HEK293 (cell line): ENCODE results near the gene LYST.
A peak's percentile ranks its signal among the peaks of the same experiment; 100 is the strongest.

Experiments used
- GLIS1 ChIP-seq: fragments of 450-650 bp; formaldehyde crosslinking; IDR thresholded peaks from 2 replicates; pipeline ENCODE4 v1.5.1; 2016; ENCODE audit warnings: missing biosample characterization, missing genetic modification characterization
- HOXD13 ChIP-seq: sonication (generic); formaldehyde crosslinking; IDR thresholded peaks from 2 replicates; pipeline ENCODE4 v1.8.0; 2022; ENCODE audit warnings: missing genetic modification reagents, borderline replicate concordance
- OSR2 ChIP-seq: fragments of 450-650 bp; formaldehyde crosslinking; IDR thresholded peaks from 2 replicates; pipeline ENCODE4 v1.5.1; 2016; ENCODE audit warnings: missing biosample characterization, missing genetic modification characterization
- PBX3 ChIP-seq: sonication (generic); formaldehyde crosslinking; IDR thresholded peaks from 2 replicates; pipeline ENCODE4 v1.8.1; 2022; ENCODE audit warnings: mild to moderate bottlenecking, moderate library complexity, missing genetic modification reagents
- REST ChIP-seq: fragments of 450-650 bp; formaldehyde crosslinking; IDR thresholded peaks from 2 replicates; pipeline ENCODE4 v1.5.1; 2016; ENCODE audit warnings: missing biosample characterization, missing genetic modification characterization
- SCRT2 ChIP-seq: fragments of 450-650 bp; formaldehyde crosslinking; IDR thresholded peaks from 2 replicates; pipeline ENCODE4 v1.5.1; 2016; ENCODE audit warnings: missing biosample characterization, missing genetic modification characterization
- SETDB1 ChIP-seq: IDR thresholded peaks from one replicate; pipeline ENCODE4 v1.6.1; 2017; ENCODE audit warnings: mild to moderate bottlenecking, low read length, moderate library complexity, mixed read lengths; ENCODE audit not compliant: insufficient read length
- SP7 ChIP-seq: fragments of 450-650 bp; formaldehyde crosslinking; IDR thresholded peaks from 2 replicates; pipeline ENCODE4 v1.5.1; 2016; ENCODE audit warnings: missing biosample characterization, missing genetic modification characterization
- TRIM28 ChIP-seq: IDR thresholded peaks from 2 replicates; pipeline ENCODE4 v1.6.1; 2011; ENCODE audit warnings: low read length, control low read depth, borderline replicate concordance
- YY1 ChIP-seq: fragments of 450-650 bp; formaldehyde crosslinking; IDR thresholded peaks from 2 replicates; pipeline ENCODE4 v1.5.1; 2018; ENCODE audit warnings: missing biosample characterization, missing genetic modification characterization
- YY2 ChIP-seq: fragments of 450-650 bp; formaldehyde crosslinking; IDR thresholded peaks from 2 replicates; pipeline ENCODE4 v1.5.1; 2016; ENCODE audit warnings: missing biosample characterization, missing genetic modification characterization
- ZFP37 ChIP-seq: fragments of 450-650 bp; formaldehyde crosslinking; IDR thresholded peaks from 2 replicates; pipeline ENCODE4 v1.5.1; 2016; ENCODE audit warnings: missing biosample characterization, missing genetic modification characterization
- ZNF132 ChIP-seq: fragments of 450-650 bp; formaldehyde crosslinking; IDR thresholded peaks from 2 replicates; pipeline ENCODE4 v1.5.1; 2017; ENCODE audit warnings: missing biosample characterization, missing genetic modification characterization, borderline replicate concordance
- ZNF148 ChIP-seq: fragments of 450-650 bp; formaldehyde crosslinking; IDR thresholded peaks from 2 replicates; pipeline ENCODE4 v1.5.0; 2017; ENCODE audit warnings: missing biosample characterization, missing genetic modification characterization, borderline replicate concordance
- ZNF2 ChIP-seq: fragments of 450-650 bp; formaldehyde crosslinking; IDR thresholded peaks from 2 replicates; pipeline ENCODE4 v1.5.1; 2016; ENCODE audit warnings: missing biosample characterization, missing genetic modification characterization
- ZNF211 ChIP-seq: fragments of 450-650 bp; formaldehyde crosslinking; IDR thresholded peaks from 2 replicates; pipeline ENCODE4 v1.5.1; 2016; ENCODE audit warnings: low read depth, missing biosample characterization, missing genetic modification characterization
- ZNF23 ChIP-seq: fragments of 450-650 bp; formaldehyde crosslinking; IDR thresholded peaks from 2 replicates; pipeline ENCODE4 v1.5.1; 2016; ENCODE audit warnings: missing biosample characterization, missing genetic modification characterization, borderline replicate concordance
- ZNF24 ChIP-seq: fragments of 450-650 bp; formaldehyde crosslinking; IDR thresholded peaks from 2 replicates; pipeline ENCODE4 v1.5.1; 2016; ENCODE audit warnings: missing biosample characterization, missing genetic modification characterization
- ZNF302 ChIP-seq: fragments of 450-650 bp; formaldehyde crosslinking; IDR thresholded peaks from 2 replicates; pipeline ENCODE4 v1.5.1; 2016; ENCODE audit warnings: missing biosample characterization, missing genetic modification characterization, low read depth
- ZNF398 ChIP-seq: fragments of 450-650 bp; formaldehyde crosslinking; IDR thresholded peaks from 2 replicates; pipeline ENCODE4 v1.5.1; 2017; ENCODE audit warnings: missing biosample characterization, missing genetic modification characterization
- ZNF433 ChIP-seq: fragments of 450-650 bp; formaldehyde crosslinking; IDR thresholded peaks from 2 replicates; pipeline ENCODE4 v1.5.1; 2016; ENCODE audit warnings: missing biosample characterization, missing genetic modification characterization, low read depth
- ZNF473 ChIP-seq: fragments of 450-650 bp; formaldehyde crosslinking; IDR thresholded peaks from 2 replicates; pipeline ENCODE4 v1.5.1; 2017; ENCODE audit warnings: missing biosample characterization, missing genetic modification characterization
- ZNF513 ChIP-seq: fragments of 450-650 bp; IDR thresholded peaks from 2 replicates; pipeline ENCODE4 v1.5.1; 2018; ENCODE audit warnings: missing biosample characterization, missing genetic modification characterization
- ZNF521 ChIP-seq: fragments of 450-650 bp; formaldehyde crosslinking; IDR thresholded peaks from 2 replicates; pipeline ENCODE4 v1.5.1; 2017; ENCODE audit warnings: missing biosample characterization, mild to moderate bottlenecking, missing genetic modification characterization
- ZNF530 ChIP-seq: fragments of 450-650 bp; formaldehyde crosslinking; IDR thresholded peaks from 2 replicates; pipeline ENCODE4 v1.5.1; 2016; ENCODE audit warnings: low read depth, missing biosample characterization, missing genetic modification characterization
- ZNF558 ChIP-seq: fragments of 450-650 bp; formaldehyde crosslinking; IDR thresholded peaks from 2 replicates; pipeline ENCODE4 v1.5.1; 2016; ENCODE audit warnings: missing biosample characterization, missing genetic modification characterization
- ZNF600 ChIP-seq: fragments of 450-650 bp; formaldehyde crosslinking; IDR thresholded peaks from 2 replicates; pipeline ENCODE4 v1.5.1; 2016; ENCODE audit warnings: missing biosample characterization, missing genetic modification characterization
- ZNF777 ChIP-seq: fragments of 450-650 bp; formaldehyde crosslinking; IDR thresholded peaks from 2 replicates; pipeline ENCODE4 v1.5.1; 2017; ENCODE audit warnings: missing biosample characterization, missing genetic modification characterization, borderline replicate concordance
- ZNF791 ChIP-seq: fragments of 450-650 bp; formaldehyde crosslinking; IDR thresholded peaks from 2 replicates; pipeline ENCODE4 v1.5.1; 2016; ENCODE audit warnings: missing biosample characterization, missing genetic modification characterization
- ZSCAN30 ChIP-seq: fragments of 450-650 bp; IDR thresholded peaks from 2 replicates; pipeline ENCODE4 v1.5.1; 2018; ENCODE audit warnings: missing biosample characterization, mild to moderate bottlenecking, missing genetic modification characterization, moderate library complexity

LYST gene

GRCh38 chr1:235910357-235911299 is 43.9 kb upstream of the LYST start (continued):
- TF ChIP-seq ZNF513 (tag by site-specific recombination) (no peak), ZFP37 (tag by site-specific recombination) (no peak; the same call in 1 of the 2 replicates), ZNF433 (no peak), ZNF24 (tag by site-specific recombination) (peak; percentile 82), ZNF211 (tag by site-specific recombination) (no peak), HOXD13 (CRISPR knock-in tag) (no peak), OSR2 (tag by site-specific recombination) (peak; percentile 85), ZNF558 (tag by site-specific recombination) (peak; percentile 84; the same call in 1 of the 2 replicates), TRIM28 (peak; percentile 81; the same call in 1 of the 2 replicates), ZNF777 (tag by site-specific recombination) (no peak), ZNF132 (no peak), SP7 (peak; percentile 94), ZNF302 (tag by site-specific recombination) (no peak), ZNF473 (tag by site-specific recombination) (no peak), YY1 (tag by site-specific recombination) (no peak; the same call in 1 of the 2 replicates), ZNF398 (tag by site-specific recombination) (peak; percentile 52), ZSCAN30 (no peak), ZNF2 (tag by site-specific recombination) (peak; percentile 82; the same call in 1 of the 2 replicates), PBX3 (CRISPR knock-in tag) (no peak), REST (tag by site-specific recombination) (no peak), ZNF530 (tag by site-specific recombination) (no peak), SETDB1 (no peak), SCRT2 (tag by site-specific recombination) (peak; percentile 26; the same call in 1 of the 2 replicates), GLIS1 (tag by site-specific recombination) (peak; percentile 90), YY2 (peak; percentile 55; the same call in 1 of the 2 replicates), ZNF521 (tag by site-specific recombination) (no peak), ZNF23 (tag by site-specific recombination) (no peak), ZNF791 (tag by site-specific recombination) (no peak), ZNF148 (tag by site-specific recombination) (no peak), ZNF600 (tag by site-specific recombination) (peak; percentile 98)
